ENCODE measurements around the gene SIAH3.

DNA sequence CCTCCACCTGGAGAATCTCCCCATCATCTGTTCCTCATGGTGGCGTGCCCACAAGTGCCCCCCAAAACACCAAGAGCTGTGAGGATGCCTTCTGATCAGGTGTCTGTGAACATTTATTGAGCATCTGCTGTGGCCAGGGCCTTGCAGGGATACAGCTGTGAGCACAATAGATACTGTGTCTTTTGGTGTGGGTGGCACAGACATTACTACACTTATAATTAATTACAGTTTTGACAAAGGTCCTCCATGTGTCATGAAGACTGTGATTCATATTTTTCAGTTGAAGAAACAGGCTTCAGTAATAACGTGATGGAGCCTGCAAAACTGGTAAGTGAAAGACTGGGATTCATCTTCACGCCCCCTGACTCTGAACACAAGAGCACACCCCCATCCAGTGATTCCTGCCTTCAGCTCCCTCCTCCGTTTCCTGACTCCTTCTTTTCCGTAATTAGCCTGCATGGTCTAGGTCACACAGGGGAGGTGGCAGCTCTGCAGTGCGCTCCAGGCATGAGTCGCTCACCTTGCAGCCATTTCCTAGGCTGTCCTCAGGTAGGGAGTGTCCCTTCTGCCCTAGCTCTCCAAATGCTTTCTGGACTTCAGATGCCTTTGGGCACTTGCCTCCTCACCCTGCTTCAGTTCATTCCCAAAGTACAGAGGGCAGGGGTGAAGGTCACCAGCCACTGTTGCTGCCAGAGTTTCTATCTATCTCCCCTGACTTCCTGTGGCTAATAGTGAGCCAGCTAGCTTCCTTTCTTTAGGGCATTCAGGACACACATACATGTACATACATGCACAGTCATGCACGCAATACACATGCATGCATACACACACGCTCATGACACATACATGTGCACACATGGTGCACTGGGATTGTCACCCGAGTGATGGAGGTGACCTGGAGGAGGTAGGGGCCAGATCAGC lies 66.5 kb downstream of the SIAH3 start:
- TF ChIP-seq, protein P1, sequence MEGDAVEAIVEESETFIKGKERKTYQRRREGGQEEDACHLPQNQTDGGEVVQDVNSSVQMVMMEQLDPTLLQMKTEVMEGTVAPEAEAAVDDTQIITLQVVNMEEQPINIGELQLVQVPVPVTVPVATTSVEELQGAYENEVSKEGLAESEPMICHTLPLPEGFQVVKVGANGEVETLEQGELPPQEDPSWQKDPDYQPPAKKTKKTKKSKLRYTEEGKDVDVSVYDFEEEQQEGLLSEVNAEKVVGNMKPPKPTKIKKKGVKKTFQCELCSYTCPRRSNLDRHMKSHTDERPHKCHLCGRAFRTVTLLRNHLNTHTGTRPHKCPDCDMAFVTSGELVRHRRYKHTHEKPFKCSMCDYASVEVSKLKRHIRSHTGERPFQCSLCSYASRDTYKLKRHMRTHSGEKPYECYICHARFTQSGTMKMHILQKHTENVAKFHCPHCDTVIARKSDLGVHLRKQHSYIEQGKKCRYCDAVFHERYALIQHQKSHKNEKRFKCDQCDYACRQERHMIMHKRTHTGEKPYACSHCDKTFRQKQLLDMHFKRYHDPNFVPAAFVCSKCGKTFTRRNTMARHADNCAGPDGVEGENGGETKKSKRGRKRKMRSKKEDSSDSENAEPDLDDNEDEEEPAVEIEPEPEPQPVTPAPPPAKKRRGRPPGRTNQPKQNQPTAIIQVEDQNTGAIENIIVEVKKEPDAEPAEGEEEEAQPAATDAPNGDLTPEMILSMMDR (IDR thresholded peaks at IDR 0.05): no peak
- TF ChIP-seq EP300 (IDR thresholded peaks at IDR 0.05; ENCODE audit: low read depth) (no peak), POLR2AphosphoS5 (IDR thresholded peaks at IDR 0.05) (no peak), POLR2A (IDR thresholded peaks at IDR 0.05) (no peak)

All from transverse colon (tissue), 4 donors.